Astrocyte of the cerebellum (primary cell): ENCODE data around the gene HEBP1.

ENCODE experiments used
- DNase-seq: peaks from one replicate; pipeline ENCODE4 v3.0.0-alpha.2; 2011; ENCODE audit warnings: low read depth
- H3K4me3 ChIP-seq: 2 replicates; pipeline ENCODE4 v1.5.1; 2011; ENCODE audit warnings: mild to moderate bottlenecking, low read depth, low read length, moderate library complexity
- in situ Hi-C: cut with HindIII; loops from 2 replicates; pipeline ENCODE4 v1.10.0; 2017; ENCODE audit warnings: low sequenced_read_pairs
- TF ChIP-seq, protein P1 (sequence below): IDR thresholded peaks from 2 replicates; pipeline ENCODE4 v1.5.1; 2012; ENCODE audit warnings: low read length, low read depth, moderate library complexity, mild to moderate bottlenecking; ENCODE audit errors: missing control alignments

The HEBP1 gene

DNA sequence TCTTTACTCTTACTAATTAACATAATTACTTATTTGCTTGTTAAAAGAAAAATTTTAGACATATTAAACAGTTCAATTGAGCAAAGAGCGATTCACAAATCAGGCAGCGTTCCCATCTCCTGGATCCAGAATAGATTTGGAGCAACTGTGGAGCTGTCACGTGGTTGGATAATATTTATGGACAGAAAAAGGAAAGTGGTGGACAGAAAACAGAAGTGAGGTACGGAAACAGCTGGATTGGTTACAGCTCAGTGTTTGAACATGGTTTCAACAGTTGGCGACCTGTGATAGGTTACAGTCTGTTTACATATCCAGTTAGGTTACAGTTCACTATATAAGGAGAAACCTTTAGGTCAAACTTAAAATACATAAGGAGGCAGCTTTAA, 24.5 kb upstream of the HEBP1 start:
- TF ChIP-seq, protein P1, sequence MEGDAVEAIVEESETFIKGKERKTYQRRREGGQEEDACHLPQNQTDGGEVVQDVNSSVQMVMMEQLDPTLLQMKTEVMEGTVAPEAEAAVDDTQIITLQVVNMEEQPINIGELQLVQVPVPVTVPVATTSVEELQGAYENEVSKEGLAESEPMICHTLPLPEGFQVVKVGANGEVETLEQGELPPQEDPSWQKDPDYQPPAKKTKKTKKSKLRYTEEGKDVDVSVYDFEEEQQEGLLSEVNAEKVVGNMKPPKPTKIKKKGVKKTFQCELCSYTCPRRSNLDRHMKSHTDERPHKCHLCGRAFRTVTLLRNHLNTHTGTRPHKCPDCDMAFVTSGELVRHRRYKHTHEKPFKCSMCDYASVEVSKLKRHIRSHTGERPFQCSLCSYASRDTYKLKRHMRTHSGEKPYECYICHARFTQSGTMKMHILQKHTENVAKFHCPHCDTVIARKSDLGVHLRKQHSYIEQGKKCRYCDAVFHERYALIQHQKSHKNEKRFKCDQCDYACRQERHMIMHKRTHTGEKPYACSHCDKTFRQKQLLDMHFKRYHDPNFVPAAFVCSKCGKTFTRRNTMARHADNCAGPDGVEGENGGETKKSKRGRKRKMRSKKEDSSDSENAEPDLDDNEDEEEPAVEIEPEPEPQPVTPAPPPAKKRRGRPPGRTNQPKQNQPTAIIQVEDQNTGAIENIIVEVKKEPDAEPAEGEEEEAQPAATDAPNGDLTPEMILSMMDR: no peak

DNA sequence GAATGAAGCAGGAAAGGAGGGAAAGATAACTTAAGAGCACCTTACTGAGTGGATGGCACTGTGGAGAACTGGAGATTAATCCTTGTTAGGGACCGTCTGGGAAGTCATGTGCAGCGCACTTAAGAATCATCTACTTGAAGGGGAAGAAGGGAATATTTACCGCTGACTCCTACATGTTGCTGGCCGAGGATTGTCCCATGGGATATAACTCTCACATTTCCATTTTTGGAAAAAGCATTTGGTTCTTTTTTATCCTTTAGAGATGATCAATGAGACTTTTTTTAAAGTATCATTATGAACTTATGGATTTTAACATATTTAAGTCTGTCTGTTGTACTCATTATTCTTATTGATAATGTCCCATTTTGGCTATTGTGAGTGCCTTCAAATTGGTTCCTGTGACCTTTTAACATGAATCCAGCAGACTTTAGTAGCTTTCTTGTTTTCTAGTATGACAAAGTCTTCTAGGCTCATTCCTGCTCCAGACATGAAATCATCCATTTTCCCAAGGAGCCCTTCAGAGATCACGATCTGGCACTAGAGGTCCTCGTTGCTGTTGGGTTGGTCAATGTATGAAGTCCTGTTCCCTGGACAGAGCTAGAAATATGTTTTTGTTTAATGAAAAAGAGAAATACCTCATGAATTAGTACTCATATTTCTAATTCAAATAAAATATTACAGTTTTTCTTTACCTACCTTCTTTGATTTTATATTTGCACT, 23.9 kb upstream of the HEBP1 start:
- in situ Hi-C loops: no loop called here
- TF ChIP-seq, protein P1: peak; percentile 56
- H3K4me3 ChIP-seq: no peak overlapping the region
- no peak for DNase-seq

More for the DNA sequence above, 24.5 kb upstream of the HEBP1 start:
- in situ Hi-C loops: no loop called here
- no peak overlapping the region for H3K4me3 ChIP-seq
- no peak for DNase-seq

DNA sequence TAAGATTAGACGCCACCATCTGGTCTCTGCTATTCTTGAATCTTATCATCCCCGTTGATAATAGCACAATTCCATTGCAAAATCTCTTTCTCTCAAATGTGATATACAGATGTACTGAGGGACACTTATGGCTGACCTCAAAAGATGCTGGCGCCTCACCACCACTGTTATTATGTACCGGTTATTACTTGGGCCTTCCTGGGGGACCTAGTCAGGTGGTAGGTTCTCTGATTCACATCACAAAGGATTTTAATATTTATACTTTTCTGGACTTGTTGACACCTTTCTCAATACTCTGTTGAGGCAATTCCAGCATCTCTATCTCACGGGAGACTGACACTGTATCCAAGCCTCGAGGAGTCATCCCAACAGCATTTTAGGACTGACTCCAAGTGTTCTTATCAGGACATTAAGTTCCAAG, 22.8 kb upstream of the HEBP1 start:
- in situ Hi-C loops: no loop called here
- H3K4me3 ChIP-seq: no peak overlapping the region
- TF ChIP-seq, protein P1: no peak
- no peak for DNase-seq

DNA sequence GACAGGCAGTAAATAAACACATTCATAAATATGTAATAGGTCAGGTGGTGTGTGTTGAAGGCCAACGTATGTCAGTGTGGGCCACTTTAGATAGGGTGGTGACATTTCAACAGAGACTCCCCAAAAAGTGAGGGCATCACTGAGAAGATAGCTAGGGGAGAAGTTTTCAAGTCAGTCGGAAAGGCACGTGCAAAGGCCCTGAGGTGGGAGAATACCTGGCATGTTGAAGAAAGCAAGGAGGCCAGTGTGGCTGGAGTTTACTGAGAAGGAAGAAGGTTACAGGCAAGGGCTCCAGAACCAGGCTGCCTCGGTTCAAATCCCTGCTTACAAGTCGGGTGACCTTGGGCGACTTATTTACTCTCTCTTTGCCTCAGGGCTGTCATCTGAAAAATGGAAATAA, 11.0 kb upstream of the HEBP1 start:
- DNase-seq: no peak
- TF ChIP-seq, protein P1: no peak
- in situ Hi-C loops: no loop called here
- no peak overlapping the region for H3K4me3 ChIP-seq

DNA sequence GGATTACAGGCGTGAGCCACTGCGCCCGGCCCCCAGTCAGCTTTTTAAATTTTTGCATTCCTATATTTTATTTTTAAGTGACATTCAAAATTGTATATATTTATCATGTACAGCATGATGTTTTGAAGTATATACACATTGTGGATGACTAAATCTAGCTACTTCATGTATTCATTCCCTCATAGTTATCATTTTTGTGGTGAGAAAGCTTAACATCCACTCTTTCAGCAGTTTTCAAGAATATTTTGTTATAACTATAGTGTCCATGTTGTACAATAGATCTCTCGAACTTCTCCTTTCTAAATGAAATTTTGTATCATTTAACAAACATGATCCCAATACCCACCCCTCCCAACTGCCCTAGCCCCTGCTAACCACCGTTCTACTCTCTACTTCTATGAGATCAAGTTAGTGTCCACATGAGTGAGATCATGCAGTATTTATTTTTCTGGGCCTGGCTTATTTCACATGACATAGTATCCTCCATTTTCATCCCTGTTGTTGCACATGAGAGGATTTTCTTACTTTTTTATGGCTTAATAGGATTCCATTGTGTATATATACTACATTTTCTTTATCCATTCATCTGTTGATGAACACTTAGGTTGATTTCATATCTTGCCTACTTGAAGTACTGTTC, 8.8 kb upstream of the HEBP1 start:
- DNase-seq: no peak
- TF ChIP-seq, protein P1: no peak

DNA sequence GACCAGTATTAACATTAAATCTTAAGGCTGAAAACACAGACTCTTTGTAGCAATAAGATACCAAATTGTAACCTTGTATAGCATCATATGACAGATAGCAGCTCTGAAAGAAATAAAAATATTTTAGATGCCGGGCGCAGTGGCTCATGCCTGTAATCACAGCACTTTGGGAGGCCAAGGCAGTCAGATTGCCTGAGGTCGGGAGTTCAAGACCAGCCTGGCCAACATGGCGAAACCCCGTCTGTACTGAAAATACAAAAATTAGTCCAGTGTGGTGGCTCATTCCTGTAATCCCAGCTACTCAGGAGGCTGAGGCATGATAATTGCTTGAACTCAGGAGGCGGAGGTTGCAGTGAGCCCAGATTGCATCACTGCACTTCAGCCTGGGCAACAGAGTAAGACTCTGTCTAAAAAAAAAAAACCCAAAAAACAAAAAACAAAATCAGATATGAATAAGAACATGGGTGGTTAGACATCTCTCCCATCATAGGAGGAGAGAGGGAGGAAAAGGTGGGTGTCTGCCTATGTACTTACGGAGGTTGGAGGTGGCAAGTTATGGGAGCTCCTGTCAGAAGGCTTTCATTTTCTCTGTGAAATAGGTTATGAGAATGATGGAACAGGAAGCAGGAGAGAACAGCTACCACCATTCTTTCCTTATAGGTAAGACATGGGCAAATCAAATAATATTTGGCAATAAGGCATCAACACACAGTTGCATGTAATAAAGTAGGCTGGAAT, 7.6 kb upstream of the HEBP1 start:
- no peak overlapping the region for H3K4me3 ChIP-seq
- no peak for DNase-seq
- TF ChIP-seq, protein P1: no peak
- in situ Hi-C loops: no loop called here

More for the DNA sequence above, 8.8 kb upstream of the HEBP1 start:
- H3K4me3 ChIP-seq: no peak overlapping the region
- in situ Hi-C loops: no loop called here
